Measurements from ENCODE around the gene DDO. TPM values are rescaled to one million over a fixed set of nuclear protein-coding genes. Genes with fewer than 3 reads are reported as not detected.

The DDO gene
- total and polyA plus RNA-seq, 3 experiments from 2014 or later: not detected

- ChIA-PET POLR2A (no interaction called here), CTCF (no interaction called here)
- Mint-ChIP-seq H3K27me3 (peaks cover 0 to 5% of the 10 kb centered on the region in 2 donors), H3K4me3 (no peak overlapping the region), H3K9me3 (no peaks in the 10 kb centered on the region), H3K27ac (no peak overlapping the region), H3K36me3 (no peaks in the 10 kb centered on the region), H3K4me1 (no peaks in the 10 kb centered on the region)
- Histone ChIP-seq H3K9me3 (ENCODE audit: low read length) (no peaks in the 10 kb centered on the region), H3K27ac (ENCODE audit: low read depth, low read length) (no peak overlapping the region), H3K4me3 (ENCODE audit: low read length) (no peak overlapping the region), H3K4me1 (ENCODE audit: insufficient read depth, low read length) (no peaks in the 10 kb centered on the region), H3K36me3 (ENCODE audit: insufficient read depth, low read length) (no peaks in the 10 kb centered on the region), H3K27me3 (ENCODE audit: insufficient read depth, low read length, poor library complexity, severe bottlenecking) (no peaks in the 10 kb centered on the region)
- no peak for DNase-seq
These were observed 70.3 kb downstream of the DDO start for GRCh38 chr6:110345025-110345424.

- no peaks in the 10 kb centered on the region for H3K9me3 Mint-ChIP-seq
- H3K36me3 ChIP-seq (ENCODE audit: insufficient read depth, low read length): no peaks in the 10 kb centered on the region
- H3K27me3 Mint-ChIP-seq: peaks cover 0 to 2% of the 10 kb centered on the region in 2 donors
- no peaks in the 10 kb centered on the region for H3K36me3 Mint-ChIP-seq
- ChIA-PET POLR2A (no interaction called here), CTCF (no interaction called here)
- no peak overlapping the region for H3K27ac Mint-ChIP-seq
- H3K9me3 ChIP-seq (ENCODE audit: low read length): no peaks in the 10 kb centered on the region
- no peak overlapping the region for H3K4me3 ChIP-seq (ENCODE audit: low read length)
- H3K27me3 ChIP-seq (ENCODE audit: insufficient read depth, low read length, poor library complexity, severe bottlenecking): no peaks in the 10 kb centered on the region
- no peak overlapping the region for H3K4me3 Mint-ChIP-seq
- H3K4me1 Mint-ChIP-seq: no peaks in the 10 kb centered on the region
- DNase-seq: no peak
- no peak overlapping the region for H3K27ac ChIP-seq (ENCODE audit: low read depth, low read length)
- H3K4me1 ChIP-seq (ENCODE audit: insufficient read depth, low read length): no peaks in the 10 kb centered on the region
These were observed 72.6 kb downstream of the DDO start for GRCh38 chr6:110342759-110343158.

Other genes starting within 250 kb of the DDO start
- 1 to 10 TPM; 1.8 to 2.4 TPM for gene WASF1, start 235.9 kb downstream of the DDO start, total RNA-seq
- gene WASF1, start 235.9 kb downstream of the DDO start, polyA plus RNA-seq: 0.36 TPM
- 10 to 100 TPM; 26.5 to 27.3 TPM for gene CDC40, start 235.1 kb downstream of the DDO start, total RNA-seq
- gene CDC40, start 235.1 kb downstream of the DDO start, polyA plus RNA-seq: 21.8 TPM
- under 1 TPM in 1 of 2 experiments, not detected in 1; 0.35 TPM for gene METTL24, start 57.2 kb downstream of the DDO start, total RNA-seq
- gene METTL24, start 57.2 kb downstream of the DDO start, polyA plus RNA-seq: 0.98 TPM
- not detected for gene SLC22A16, start 61.0 kb upstream of the DDO start, total RNA-seq
- not detected for gene SLC22A16, start 61.0 kb upstream of the DDO start, polyA plus RNA-seq

Data from CD8-positive, alpha-beta memory T cell (primary cell).